ENCODE results near the gene MRGPRD. TPM values are rescaled to one million over a fixed set of nuclear protein-coding genes. Genes with fewer than 3 reads are reported as not detected.

Gene MRGPRD
- total and polyA plus RNA-seq, 2 of the 13 experiments (the other 11 are each of a cell fraction or from before 2014, with no cell fraction given): not detected

DNA sequence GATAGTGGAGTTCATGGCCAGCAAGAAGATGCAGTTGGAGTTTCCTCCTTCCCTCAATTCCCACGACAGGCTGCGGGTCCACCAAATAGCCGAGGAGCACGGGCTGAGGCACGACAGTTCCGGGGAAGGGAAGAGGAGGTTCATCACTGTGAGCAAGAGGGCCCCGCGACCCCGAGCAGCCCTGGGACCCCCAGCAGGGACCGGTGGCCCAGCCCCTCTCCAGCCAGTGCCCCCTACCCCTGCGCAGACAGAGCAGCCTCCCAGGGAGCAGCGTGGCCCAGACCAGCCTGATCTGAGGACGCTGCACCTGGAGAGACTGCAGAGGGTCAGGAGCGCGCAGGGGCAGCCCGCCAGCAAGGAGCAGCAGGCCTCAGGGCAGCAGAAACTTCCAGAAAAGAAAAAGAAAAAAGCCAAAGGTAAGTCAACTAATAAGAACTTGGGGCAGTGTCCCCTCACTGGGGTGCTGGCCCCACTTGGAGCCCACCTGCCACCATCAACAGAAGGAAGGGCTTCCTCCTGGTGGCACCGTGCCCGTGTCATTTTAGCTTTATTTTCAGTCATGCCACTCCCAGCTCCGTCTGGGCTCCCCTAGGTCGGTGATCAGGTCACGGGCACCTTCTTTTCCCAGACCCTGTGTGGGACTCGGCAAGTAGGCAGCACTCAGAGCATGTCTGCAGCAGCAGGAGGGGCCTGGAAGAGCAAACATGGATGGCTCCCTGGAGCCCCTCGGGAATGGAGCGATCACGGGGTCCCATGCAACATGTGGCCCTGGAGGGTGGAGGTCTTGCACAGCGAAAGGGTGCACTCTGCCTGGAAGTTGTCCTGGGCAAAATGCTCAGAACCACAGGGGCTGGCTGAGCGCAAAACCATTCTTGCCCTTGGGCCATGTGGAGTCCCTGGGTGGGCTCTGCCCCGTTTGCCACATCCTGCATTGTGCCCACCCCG is 43.8 kb downstream of the MRGPRD start (continued):
- TF ChIP-seq YEATS4 (CRISPR knock-in tag; IDR thresholded peaks at IDR 0.05; ENCODE audit: borderline replicate concordance) (no peak), RCOR2 (CRISPR knock-in tag; IDR thresholded peaks at IDR 0.05) (no peak), TCF12 (IDR thresholded peaks at IDR 0.05) (no peak), TCF12 (CRISPR knock-in tag; IDR thresholded peaks at IDR 0.05) (no peak), ZNF318 (CRISPR knock-in tag; IDR thresholded peaks at IDR 0.05) (no peak), RFX5 (IDR thresholded peaks at IDR 0.05; ENCODE audit: low read depth, low read length) (no peak), PAXIP1 (CRISPR knock-in tag; conservative IDR thresholded peaks at IDR 0.05) (no peak), ASH2L (IDR thresholded peaks at IDR 0.05; ENCODE audit: insufficient read length, low read depth, low read length) (no peak), ZNF296 (CRISPR knock-in tag; conservative IDR thresholded peaks at IDR 0.05) (no peak), SMC3 (IDR thresholded peaks at IDR 0.05; ENCODE audit: low read length) (no peak), BORCS8-MEF2B (CRISPR knock-in tag; IDR thresholded peaks at IDR 0.05) (no peak)
- TF ChIP-seq, protein P1, sequence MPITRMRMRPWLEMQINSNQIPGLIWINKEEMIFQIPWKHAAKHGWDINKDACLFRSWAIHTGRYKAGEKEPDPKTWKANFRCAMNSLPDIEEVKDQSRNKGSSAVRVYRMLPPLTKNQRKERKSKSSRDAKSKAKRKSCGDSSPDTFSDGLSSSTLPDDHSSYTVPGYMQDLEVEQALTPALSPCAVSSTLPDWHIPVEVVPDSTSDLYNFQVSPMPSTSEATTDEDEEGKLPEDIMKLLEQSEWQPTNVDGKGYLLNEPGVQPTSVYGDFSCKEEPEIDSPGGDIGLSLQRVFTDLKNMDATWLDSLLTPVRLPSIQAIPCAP (CRISPR knock-in tag; IDR thresholded peaks at IDR 0.05; ENCODE audit: low read depth): no peak

Data from HepG2 (cell line).